ENCODE measurements around the gene KIF23.

The KIF23 gene

DNA sequence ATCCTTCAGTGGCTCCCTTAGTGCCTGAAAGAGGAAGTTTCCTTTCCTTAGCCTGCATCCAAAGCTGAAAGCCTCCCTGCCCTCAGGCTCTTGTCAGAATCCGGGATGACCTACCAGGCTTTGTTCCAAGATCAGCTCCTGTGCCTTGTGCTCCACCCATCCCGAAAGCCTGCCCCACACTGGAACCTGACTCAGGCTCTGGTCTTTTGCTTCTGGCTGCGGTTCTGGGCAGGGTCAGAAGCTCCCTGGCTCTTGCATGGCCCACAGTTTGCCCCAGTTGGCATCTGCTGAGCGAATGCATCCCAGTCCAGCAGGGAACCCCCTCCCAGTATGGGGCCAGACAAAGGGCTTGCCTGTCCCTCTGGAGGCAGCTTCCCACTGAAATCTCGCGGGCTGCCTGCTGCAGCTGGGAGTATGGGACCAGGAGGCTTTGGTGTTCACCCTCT lies 25.9 kb upstream of the KIF23 start:
- Histone ChIP-seq H3K4me1 (ENCODE audit: low read length) (no peaks in the 10 kb centered on the region), H3K27ac (ENCODE audit: low read length) (no peak overlapping the region), H3K4me3 (ENCODE audit: low read length) (no peak overlapping the region), H2AFZ (ENCODE audit: low read length) (no peak overlapping the region), H3K79me2 (ENCODE audit: low read length) (no peaks in the 10 kb centered on the region), H3K27me3 (replicated peaks; ENCODE audit: insufficient read depth, low read length) (no peaks in the 10 kb centered on the region), H3K9ac (ENCODE audit: low read length) (no peak overlapping the region), H3F3A (ENCODE audit: insufficient read depth, low read length) (no peaks in the 10 kb centered on the region), H3K9me2 (replicated peaks; ENCODE audit: insufficient read depth, low read length) (no peaks in the 10 kb centered on the region), H3K9me3 (replicated peaks; ENCODE audit: insufficient read depth, low read length) (no peaks in the 10 kb centered on the region), H3K36me3 (replicated peaks; ENCODE audit: insufficient read depth, low read length) (no peaks in the 10 kb centered on the region), H4K20me1 (ENCODE audit: insufficient read depth, low read length) (no peaks in the 10 kb centered on the region), H3K4me2 (ENCODE audit: low read depth, low read length) (no peak overlapping the region)
- DNase-seq, result no peak
- TF ChIP-seq EZH2phosphoT487 (IDR thresholded peaks at IDR 0.05; ENCODE audit: low read length), result no peak
- TF ChIP-seq, protein P1, sequence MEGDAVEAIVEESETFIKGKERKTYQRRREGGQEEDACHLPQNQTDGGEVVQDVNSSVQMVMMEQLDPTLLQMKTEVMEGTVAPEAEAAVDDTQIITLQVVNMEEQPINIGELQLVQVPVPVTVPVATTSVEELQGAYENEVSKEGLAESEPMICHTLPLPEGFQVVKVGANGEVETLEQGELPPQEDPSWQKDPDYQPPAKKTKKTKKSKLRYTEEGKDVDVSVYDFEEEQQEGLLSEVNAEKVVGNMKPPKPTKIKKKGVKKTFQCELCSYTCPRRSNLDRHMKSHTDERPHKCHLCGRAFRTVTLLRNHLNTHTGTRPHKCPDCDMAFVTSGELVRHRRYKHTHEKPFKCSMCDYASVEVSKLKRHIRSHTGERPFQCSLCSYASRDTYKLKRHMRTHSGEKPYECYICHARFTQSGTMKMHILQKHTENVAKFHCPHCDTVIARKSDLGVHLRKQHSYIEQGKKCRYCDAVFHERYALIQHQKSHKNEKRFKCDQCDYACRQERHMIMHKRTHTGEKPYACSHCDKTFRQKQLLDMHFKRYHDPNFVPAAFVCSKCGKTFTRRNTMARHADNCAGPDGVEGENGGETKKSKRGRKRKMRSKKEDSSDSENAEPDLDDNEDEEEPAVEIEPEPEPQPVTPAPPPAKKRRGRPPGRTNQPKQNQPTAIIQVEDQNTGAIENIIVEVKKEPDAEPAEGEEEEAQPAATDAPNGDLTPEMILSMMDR (IDR thresholded peaks at IDR 0.05; ENCODE audit: low read length), result no peak
- no peak for TF ChIP-seq EZH2 (optimal IDR thresholded peaks at IDR 0.05; ENCODE audit: low read depth, low read length)

DNA sequence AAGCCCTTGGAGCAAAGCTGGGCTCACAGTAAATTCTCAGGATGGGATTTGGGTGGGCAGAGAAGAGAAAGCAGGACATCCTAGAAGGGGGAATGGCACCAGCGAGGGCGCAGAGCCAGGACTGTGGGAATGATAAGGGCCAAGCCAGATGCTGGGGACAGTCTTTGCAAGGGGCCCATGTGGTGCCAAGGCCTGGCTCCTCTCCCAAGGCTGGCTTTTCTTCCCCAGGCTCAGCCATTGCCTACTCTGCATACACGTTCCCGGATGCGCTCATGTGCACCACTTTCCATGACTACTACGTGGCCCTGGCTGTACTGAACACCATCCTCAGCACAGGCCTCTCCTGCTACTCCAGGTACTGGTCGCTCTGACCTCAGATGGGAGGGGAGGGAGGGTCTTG lies 24.7 kb upstream of the KIF23 start:
- Histone ChIP-seq H3K4me2 (ENCODE audit: low read depth, low read length) (no peak overlapping the region), H2AFZ (ENCODE audit: low read length) (no peak overlapping the region), H3K4me3 (ENCODE audit: low read length) (no peak overlapping the region), H3F3A (ENCODE audit: insufficient read depth, low read length) (no peaks in the 10 kb centered on the region), H3K27me3 (replicated peaks; ENCODE audit: insufficient read depth, low read length) (no peaks in the 10 kb centered on the region), H3K9me3 (replicated peaks; ENCODE audit: insufficient read depth, low read length) (no peaks in the 10 kb centered on the region), H3K79me2 (ENCODE audit: low read length) (no peaks in the 10 kb centered on the region), H3K36me3 (replicated peaks; ENCODE audit: insufficient read depth, low read length) (no peaks in the 10 kb centered on the region), H3K4me1 (ENCODE audit: low read length) (0 out of 2 replicates have a peak, but pooled peaks cover 3% of the 10 kb centered on the region), H3K9me2 (replicated peaks; ENCODE audit: insufficient read depth, low read length) (no peaks in the 10 kb centered on the region), H3K27ac (ENCODE audit: low read length) (no peak overlapping the region), H4K20me1 (ENCODE audit: insufficient read depth, low read length) (no peaks in the 10 kb centered on the region), H3K9ac (ENCODE audit: low read length) (no peak overlapping the region)
- DNase-seq, result no peak
- no peak for TF ChIP-seq EZH2phosphoT487 (IDR thresholded peaks at IDR 0.05; ENCODE audit: low read length)
- no peak for TF ChIP-seq EZH2 (optimal IDR thresholded peaks at IDR 0.05; ENCODE audit: low read depth, low read length)
- TF ChIP-seq, protein P1 (IDR thresholded peaks at IDR 0.05; ENCODE audit: low read length), result no peak

DNA sequence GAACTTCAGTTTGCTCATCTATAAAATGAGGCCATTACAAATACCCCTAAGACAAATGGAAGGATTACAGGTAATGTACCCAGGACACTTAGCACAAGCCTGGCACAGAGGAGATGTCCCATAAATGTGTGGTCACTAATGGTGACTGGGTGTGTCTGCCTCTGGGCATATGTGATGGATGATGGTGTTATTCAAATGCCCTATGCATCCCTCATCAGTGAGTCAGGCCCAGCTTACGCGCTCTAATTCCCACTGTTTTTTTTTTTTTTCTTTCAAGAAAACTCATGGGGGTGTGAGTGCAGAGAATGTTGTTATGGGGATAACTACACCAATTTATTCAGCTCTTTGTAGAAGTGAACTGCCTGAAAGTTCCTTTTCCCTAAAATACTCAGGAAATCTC lies 23.6 kb upstream of the KIF23 start:
- H3K79me2 ChIP-seq (ENCODE audit: low read length), result no peaks in the 10 kb centered on the region
- no peak overlapping the region for H3K4me2 ChIP-seq (ENCODE audit: low read depth, low read length)
- H4K20me1 ChIP-seq (ENCODE audit: insufficient read depth, low read length), result no peaks in the 10 kb centered on the region
- TF ChIP-seq EZH2phosphoT487 (IDR thresholded peaks at IDR 0.05; ENCODE audit: low read length) (no peak), EZH2 (optimal IDR thresholded peaks at IDR 0.05; ENCODE audit: low read depth, low read length) (no peak)
- TF ChIP-seq, protein P1 (IDR thresholded peaks at IDR 0.05; ENCODE audit: low read length), result no peak
- H3K4me3 ChIP-seq (ENCODE audit: low read length), result no peak overlapping the region
- H3K27ac ChIP-seq (ENCODE audit: low read length), result no peak overlapping the region
- H3K27me3 ChIP-seq (replicated peaks; ENCODE audit: insufficient read depth, low read length), result no peaks in the 10 kb centered on the region
- H2AFZ ChIP-seq (ENCODE audit: low read length), result no peak overlapping the region
- H3K9ac ChIP-seq (ENCODE audit: low read length), result no peak overlapping the region
- DNase-seq, result no peak
- no peaks in the 10 kb centered on the region for H3K9me2 ChIP-seq (replicated peaks; ENCODE audit: insufficient read depth, low read length)
- no peaks in the 10 kb centered on the region for H3K36me3 ChIP-seq (replicated peaks; ENCODE audit: insufficient read depth, low read length)
- H3K9me3 ChIP-seq (replicated peaks; ENCODE audit: insufficient read depth, low read length), result no peaks in the 10 kb centered on the region
- H3K4me1 ChIP-seq (ENCODE audit: low read length), result 0 out of 2 replicates have a peak, but pooled peaks cover 4% of the 10 kb centered on the region
- H3F3A ChIP-seq (ENCODE audit: insufficient read depth, low read length), result no peaks in the 10 kb centered on the region

All from MM.1S (cell line).